Measurements from ENCODE around the gene ACBD4. TPM values are rescaled to one million over a fixed set of nuclear protein-coding genes. Genes with fewer than 3 reads are reported as not detected.
A peak's percentile ranks its signal among the peaks of the same experiment; 100 is the strongest.

The ACBD4 gene
- total and polyA plus RNA-seq, 2 donors (not counting 3 experiments of a cell fraction or from before 2014, with no cell fraction given), result 4.5 to 7.5 TPM

GRCh38 chr17:45160447-45161287, 25.2 kb downstream of the ACBD4 start:
- peaks cover 21% of the 10 kb centered on the region for H3K79me2 ChIP-seq (ENCODE audit: control insufficient read depth, insufficient read depth, low read length)
- H3K9ac ChIP-seq (replicated peaks; ENCODE audit: extremely low read depth, insufficient read depth, low read length), result peak overlapping the region; percentile 98
- no peak for TF ChIP-seq CTCF (IDR thresholded peaks at IDR 0.05; ENCODE audit: extremely low read depth in 1 of 2, insufficient read depth in 1 of 2, low read depth in 1 of 2, low read length in 2 of 2)
- TF ChIP-seq FOS (IDR thresholded peaks at IDR 0.05; ENCODE audit: borderline replicate concordance, insufficient read depth, low read length), result no peak
- peak; percentile 62 for TF ChIP-seq POLR2A (IDR thresholded peaks at IDR 0.05; ENCODE audit: low read depth, low read length)
- no peak for TF ChIP-seq MYC (IDR thresholded peaks at IDR 0.05; ENCODE audit: low read depth, low read length)
- TF ChIP-seq EZH2 (IDR thresholded peaks at IDR 0.05; ENCODE audit: borderline replicate concordance, low read depth, low read length, severe bottlenecking), result no peak
- BruUV-seq (replicated peaks), result TSS peak; percentile 79
- peak overlapping the region; percentile 91 for H3K27ac ChIP-seq (ENCODE audit: insufficient read depth, low read depth, low read length)
- H3K36me3 ChIP-seq (ENCODE audit: control insufficient read depth in 2 of 2, extremely low read depth in 1 of 2, insufficient read depth in 2 of 2, low read length in 2 of 2), result no peaks in the 10 kb centered on the region
- H3K4me1 ChIP-seq (ENCODE audit: control insufficient read depth, extremely low read depth, insufficient read depth, low read length), result peaks cover 28% of the 10 kb centered on the region
- dilution Hi-C loops (cut with MboI; ENCODE audit: extremely low pct_ligation_motif_present, low sequenced_read_pairs) (no loop called here), intact Hi-C loops (cut with micrococcal nuclease) (loop anchor here (1.0 kb wide), 2 partner anchors 12 to 25 kb away; partner anchors contain the start of genes ACBD4 and HEXIM1)
- H3K4me2 ChIP-seq (ENCODE audit: insufficient read depth, low read length), result peak overlapping the region; percentile 93
- ChIA-PET POLR2A (interaction anchor here (0.6 to 3.1 kb wide), 6 partner anchors 11 to 211 kb away, joined by 3 to 189 read pairs (median 4); partner anchors contain the start of genes ACBD4, HEXIM1 and MAP3K14), CTCF (interaction anchor here (0.5 to 6.0 kb wide), 7 partner anchors 11 to 91 kb away, joined by 3 to 153 read pairs (median 6); partner anchors contain the start of genes ACBD4 and HEXIM1)
- no peaks in the 10 kb centered on the region for H3K9me1 ChIP-seq (replicated peaks; ENCODE audit: control insufficient read depth, extremely low read depth, insufficient read depth, low read length)
- H4K20me1 ChIP-seq (replicated peaks; ENCODE audit: control insufficient read depth, extremely low read depth, insufficient read depth, low read length), result no peaks in the 10 kb centered on the region
- peak; percentile 80 for DNase-seq (ENCODE audit: low read depth, low spot score)
- H3K27me3 ChIP-seq (ENCODE audit: control insufficient read depth in 2 of 2, insufficient read depth in 2 of 2, low read length in 2 of 2), result no peaks in the 10 kb centered on the region
- no peaks in the 10 kb centered on the region for H3K9me3 ChIP-seq (replicated peaks; ENCODE audit: control insufficient read depth, insufficient read depth, low read length)
- peak overlapping the region; percentile 60 to 92 (median 80) for H3K4me3 ChIP-seq (replicated peaks in 1 of 3; ENCODE audit: insufficient read depth in 1 of 3, low read depth in 1 of 3, low read length in 3 of 3)
- FAIRE-seq, result no peak
- H2AFZ ChIP-seq (ENCODE audit: low read depth, low read length), result no peak overlapping the region
